Measurements from ENCODE around the gene PSD.

PSD gene

DNA sequence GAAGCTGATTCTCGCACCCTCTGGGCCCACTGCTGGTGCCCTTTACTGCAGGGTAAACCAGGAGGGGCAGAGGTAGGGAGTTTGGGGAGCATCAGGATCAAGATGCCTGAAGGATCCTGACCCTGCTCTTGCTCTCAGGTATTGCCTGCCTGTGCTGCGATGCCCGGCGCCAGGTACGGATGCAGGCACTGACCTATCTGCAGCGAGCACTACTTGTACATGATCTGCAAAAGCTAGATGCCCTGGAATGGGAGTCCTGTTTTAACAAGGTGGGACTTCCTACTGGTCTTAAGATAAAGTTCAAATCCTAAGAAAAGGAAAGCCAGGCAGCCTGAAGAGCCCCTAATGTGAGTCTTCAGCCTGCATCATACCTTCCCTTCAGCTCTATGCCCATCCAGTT is 39.2 kb downstream of the PSD start:
- ChIA-PET POLR2A (no interaction called here), CTCF (interaction anchor here (0.6 kb wide), 1 partner anchor 53 kb away, joined by 3 read pairs; the partner anchor contains the start of gene CUEDC2)
- TF ChIP-seq, protein P1, sequence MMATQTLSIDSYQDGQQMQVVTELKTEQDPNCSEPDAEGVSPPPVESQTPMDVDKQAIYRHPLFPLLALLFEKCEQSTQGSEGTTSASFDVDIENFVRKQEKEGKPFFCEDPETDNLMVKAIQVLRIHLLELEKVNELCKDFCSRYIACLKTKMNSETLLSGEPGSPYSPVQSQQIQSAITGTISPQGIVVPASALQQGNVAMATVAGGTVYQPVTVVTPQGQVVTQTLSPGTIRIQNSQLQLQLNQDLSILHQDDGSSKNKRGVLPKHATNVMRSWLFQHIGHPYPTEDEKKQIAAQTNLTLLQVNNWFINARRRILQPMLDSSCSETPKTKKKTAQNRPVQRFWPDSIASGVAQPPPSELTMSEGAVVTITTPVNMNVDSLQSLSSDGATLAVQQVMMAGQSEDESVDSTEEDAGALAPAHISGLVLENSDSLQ (IDR thresholded peaks at IDR 0.05), result no peak
- TF ChIP-seq LEF1 (IDR thresholded peaks at IDR 0.05; ENCODE audit: borderline replicate concordance) (no peak), FOXK2 (IDR thresholded peaks at IDR 0.05) (no peak), ARNT (IDR thresholded peaks at IDR 0.05) (no peak), ZNF384 (IDR thresholded peaks at IDR 0.05) (no peak), CTBP1 (IDR thresholded peaks at IDR 0.05; ENCODE audit: borderline replicate concordance) (no peak), TARDBP (IDR thresholded peaks at IDR 0.05) (no peak), NFRKB (IDR thresholded peaks at IDR 0.05) (no peak), HDGF (IDR thresholded peaks at IDR 0.05; ENCODE audit: borderline replicate concordance) (no peak), L3MBTL2 (conservative IDR thresholded peaks at IDR 0.05) (no peak), ELF4 (IDR thresholded peaks at IDR 0.05) (no peak), BHLHE40 (IDR thresholded peaks at IDR 0.05; ENCODE audit: borderline replicate concordance) (no peak), SP1 (IDR thresholded peaks at IDR 0.05) (no peak)
- no peak for DNase-seq (ENCODE audit: extremely low spot score)

- no peak for DNase-seq (ENCODE audit: extremely low spot score)
- CTCF ChIA-PET, result no interaction called here
- TF ChIP-seq LEF1 (IDR thresholded peaks at IDR 0.05; ENCODE audit: borderline replicate concordance) (no peak), ARNT (IDR thresholded peaks at IDR 0.05) (no peak), NFRKB (IDR thresholded peaks at IDR 0.05) (no peak), TARDBP (IDR thresholded peaks at IDR 0.05) (no peak), FOXM1 (IDR thresholded peaks at IDR 0.05; ENCODE audit: borderline replicate concordance) (no peak), ZNF384 (IDR thresholded peaks at IDR 0.05) (no peak), SUZ12 (IDR thresholded peaks at IDR 0.05) (no peak), FOXK2 (IDR thresholded peaks at IDR 0.05) (no peak), L3MBTL2 (conservative IDR thresholded peaks at IDR 0.05) (no peak), SP1 (IDR thresholded peaks at IDR 0.05) (no peak), BHLHE40 (IDR thresholded peaks at IDR 0.05; ENCODE audit: borderline replicate concordance) (no peak), FOXA1 (IDR thresholded peaks at IDR 0.05) (no peak), CTBP1 (IDR thresholded peaks at IDR 0.05; ENCODE audit: borderline replicate concordance) (no peak), ELF4 (IDR thresholded peaks at IDR 0.05) (no peak), HDGF (IDR thresholded peaks at IDR 0.05; ENCODE audit: borderline replicate concordance) (no peak)
- TF ChIP-seq, protein P1 (IDR thresholded peaks at IDR 0.05), result no peak
- POLR2A ChIA-PET, result no interaction called here
Measured at GRCh38 chr10:102376901-102377300, 41.7 kb downstream of the PSD start.

DNA sequence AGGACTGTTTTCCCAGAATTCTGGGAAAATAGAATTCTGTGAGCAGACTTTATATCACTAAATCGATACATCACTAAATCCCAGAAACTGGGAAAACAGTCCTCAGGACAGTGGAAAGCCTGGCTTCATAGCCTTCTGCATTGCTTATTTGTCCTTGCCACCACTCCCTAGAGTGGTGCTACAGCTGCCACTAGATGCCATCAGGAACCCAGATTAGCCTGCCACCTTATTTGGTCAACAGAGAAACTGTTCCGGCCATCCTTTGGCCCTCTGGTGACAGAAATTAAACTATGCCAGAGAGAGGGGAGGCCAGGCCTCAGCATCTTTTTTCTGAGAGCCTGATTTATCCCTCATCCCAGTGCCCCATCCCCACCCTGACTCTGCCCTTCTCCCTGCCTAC is 42.7 kb downstream of the PSD start:
- ChIA-PET CTCF (interaction anchor here (0.7 kb wide), 1 partner anchor 108 kb away, joined by 3 read pairs; no protein-coding TSS in a partner anchor), POLR2A (no interaction called here)
- no peak for DNase-seq (ENCODE audit: extremely low spot score)
- TF ChIP-seq HDGF (IDR thresholded peaks at IDR 0.05; ENCODE audit: borderline replicate concordance) (no peak), ZNF384 (IDR thresholded peaks at IDR 0.05) (no peak), BHLHE40 (IDR thresholded peaks at IDR 0.05; ENCODE audit: borderline replicate concordance) (no peak), FOXA1 (IDR thresholded peaks at IDR 0.05) (no peak), ELF4 (IDR thresholded peaks at IDR 0.05) (no peak), SUZ12 (IDR thresholded peaks at IDR 0.05) (no peak), FOXM1 (IDR thresholded peaks at IDR 0.05; ENCODE audit: borderline replicate concordance) (no peak), CTBP1 (IDR thresholded peaks at IDR 0.05; ENCODE audit: borderline replicate concordance) (no peak), LEF1 (IDR thresholded peaks at IDR 0.05; ENCODE audit: borderline replicate concordance) (no peak), ARNT (IDR thresholded peaks at IDR 0.05) (no peak), TARDBP (IDR thresholded peaks at IDR 0.05) (no peak), L3MBTL2 (conservative IDR thresholded peaks at IDR 0.05) (no peak), FOXK2 (IDR thresholded peaks at IDR 0.05) (no peak)
- TF ChIP-seq, protein P1 (IDR thresholded peaks at IDR 0.05), result no peak

- ChIA-PET POLR2A (no interaction called here), CTCF (interaction anchor here (0.7 kb wide), 1 partner anchor 107 kb away, joined by 3 read pairs; no protein-coding TSS in a partner anchor)
- TF ChIP-seq FOXA1 (IDR thresholded peaks at IDR 0.05) (no peak), FOXM1 (IDR thresholded peaks at IDR 0.05; ENCODE audit: borderline replicate concordance) (no peak), L3MBTL2 (conservative IDR thresholded peaks at IDR 0.05) (no peak), LEF1 (IDR thresholded peaks at IDR 0.05; ENCODE audit: borderline replicate concordance) (no peak), CTBP1 (IDR thresholded peaks at IDR 0.05; ENCODE audit: borderline replicate concordance) (no peak), ARNT (IDR thresholded peaks at IDR 0.05) (no peak), HDGF (IDR thresholded peaks at IDR 0.05; ENCODE audit: borderline replicate concordance) (no peak)
- TF ChIP-seq, protein P1 (IDR thresholded peaks at IDR 0.05), result no peak
- no peak for DNase-seq (ENCODE audit: extremely low spot score)
Measured at GRCh38 chr10:102375250-102375649, 43.3 kb downstream of the PSD start.

DNA sequence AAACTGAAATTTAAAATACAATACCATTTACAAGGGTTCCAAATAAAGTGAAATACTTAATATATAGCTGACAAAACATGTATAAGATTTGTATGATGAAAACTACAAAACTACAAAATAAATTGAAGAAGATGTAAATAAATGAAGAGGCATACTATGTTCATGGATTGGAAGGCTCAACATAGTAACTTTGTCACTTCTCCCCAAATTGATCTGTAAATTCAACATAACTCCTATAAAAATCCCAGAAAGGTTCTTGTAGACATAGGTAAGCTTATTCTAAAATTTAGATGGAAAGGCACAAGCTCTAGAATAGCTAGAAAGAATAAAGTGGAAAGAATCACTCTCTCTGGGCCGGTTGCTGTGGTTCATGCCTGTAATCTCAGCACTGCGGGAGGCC is 47.3 kb downstream of the PSD start:
- ChIA-PET POLR2A (interaction anchor here (0.7 kb wide), 1 partner anchor 10 kb away, joined by 3 read pairs; no protein-coding TSS in a partner anchor), CTCF (interaction anchor here (1.9 kb wide), 1 partner anchor 13 kb away, joined by 6 read pairs; no protein-coding TSS in a partner anchor)
- DNase-seq (ENCODE audit: extremely low spot score), result no peak
- TF ChIP-seq SP1 (IDR thresholded peaks at IDR 0.05), result no peak
- TF ChIP-seq, protein P1 (IDR thresholded peaks at IDR 0.05), result no peak
- TF ChIP-seq ELF4 (IDR thresholded peaks at IDR 0.05), result no peak
- TF ChIP-seq HDGF (IDR thresholded peaks at IDR 0.05; ENCODE audit: borderline replicate concordance), result no peak
- TF ChIP-seq FOXK2 (IDR thresholded peaks at IDR 0.05), result no peak
- TF ChIP-seq FOXA1 (IDR thresholded peaks at IDR 0.05), result no peak
- TF ChIP-seq NFRKB (IDR thresholded peaks at IDR 0.05), result no peak
- TF ChIP-seq FOXM1 (IDR thresholded peaks at IDR 0.05; ENCODE audit: borderline replicate concordance), result no peak
- no peak for TF ChIP-seq TARDBP (IDR thresholded peaks at IDR 0.05)
- no peak for TF ChIP-seq CTBP1 (IDR thresholded peaks at IDR 0.05; ENCODE audit: borderline replicate concordance)
- TF ChIP-seq ZNF384 (IDR thresholded peaks at IDR 0.05), result no peak
- no peak for TF ChIP-seq L3MBTL2 (conservative IDR thresholded peaks at IDR 0.05)
- TF ChIP-seq BHLHE40 (IDR thresholded peaks at IDR 0.05; ENCODE audit: borderline replicate concordance), result no peak
- no peak for TF ChIP-seq SUZ12 (IDR thresholded peaks at IDR 0.05)
- no peak for TF ChIP-seq LEF1 (IDR thresholded peaks at IDR 0.05; ENCODE audit: borderline replicate concordance)
- no peak for TF ChIP-seq ARNT (IDR thresholded peaks at IDR 0.05)
